ENCODE measurements around the gene DMRTC2. TPM values are rescaled to one million over a fixed set of nuclear protein-coding genes. Genes with fewer than 3 reads are reported as not detected.

DMRTC2 gene
- total RNA-seq, 1 experiment from 2014 or later, result not detected

DNA sequence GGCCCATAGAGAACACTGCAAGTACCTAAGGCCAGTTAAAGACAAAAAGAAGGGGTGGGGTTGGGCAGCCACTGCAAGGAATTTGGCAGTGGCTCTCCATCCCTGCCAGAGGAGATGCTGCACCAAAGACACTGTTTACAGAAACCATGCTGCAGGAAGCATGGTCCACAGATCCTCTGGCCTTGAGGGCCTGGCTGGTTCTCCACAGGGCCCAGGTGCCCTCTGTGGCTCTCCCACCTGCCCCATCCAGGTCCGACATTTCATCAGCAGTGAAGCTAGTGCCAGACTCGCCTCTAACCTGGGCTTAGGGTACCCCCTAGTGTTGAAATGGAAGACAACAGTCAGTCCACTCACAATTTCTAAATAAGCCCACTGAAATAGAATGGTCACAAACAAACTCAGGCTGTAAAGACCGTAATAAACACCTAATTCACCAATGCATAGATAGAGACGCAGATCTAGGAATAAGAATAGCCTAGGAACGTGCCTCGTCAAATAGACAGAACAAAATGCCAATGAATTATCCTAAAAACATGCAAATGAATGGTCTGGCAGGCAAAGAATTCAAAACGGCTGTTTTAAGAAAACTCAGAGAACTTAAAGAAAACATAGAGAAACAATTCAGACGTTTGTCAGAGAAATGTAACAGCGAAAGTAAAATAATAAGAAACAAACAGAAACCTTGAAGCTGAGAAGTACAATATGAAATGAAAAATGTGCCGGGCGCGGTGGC is 23.7 kb upstream of the DMRTC2 start:
- peak; percentile 34 to 72 for DNase-seq
- Histone ChIP-seq H3K36me3 (no peaks in the 10 kb centered on the region), H3K27ac (no peak overlapping the region)

DNA sequence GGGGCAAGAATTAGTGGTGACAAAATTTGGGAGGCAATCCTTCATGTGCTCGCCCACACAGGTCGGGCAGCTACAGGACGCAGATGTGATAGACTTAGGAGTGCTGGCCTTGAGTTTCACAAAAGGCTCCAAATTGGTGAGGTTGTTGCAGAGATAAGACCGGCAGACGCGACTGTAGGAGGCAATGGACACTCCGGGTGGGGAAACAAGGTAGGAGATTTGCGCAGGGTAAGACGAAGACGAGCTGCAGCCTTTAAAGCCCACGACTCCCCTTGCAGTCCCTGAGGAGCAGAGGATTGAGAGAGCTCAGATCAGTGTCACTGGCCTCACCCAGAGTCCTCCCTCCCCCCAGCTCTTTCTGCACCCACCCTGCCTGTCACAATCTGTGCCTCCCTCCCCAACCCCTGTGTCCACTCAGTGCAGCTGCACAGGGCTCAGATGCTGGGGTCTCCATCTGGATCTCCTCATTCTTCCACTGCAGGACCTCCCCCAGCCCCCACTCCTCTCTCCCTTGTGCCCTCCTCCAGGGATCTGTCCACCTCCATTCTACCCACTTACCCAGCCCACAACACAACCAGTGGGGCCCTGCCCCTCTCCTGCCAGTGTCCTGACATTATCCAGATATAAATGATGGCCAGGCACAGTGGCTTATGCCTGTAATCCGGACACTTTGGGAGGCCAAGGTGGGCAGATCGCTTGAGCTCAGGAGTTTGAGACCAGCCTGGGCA is 6.7 kb upstream of the DMRTC2 start:
- H3K36me3 ChIP-seq, result no peaks in the 10 kb centered on the region
- H3K27me3 ChIP-seq, result peaks cover 17% of the 10 kb centered on the region
- DNase-seq, result no peak
- H3K4me1 ChIP-seq, result no peaks in the 10 kb centered on the region
- H3K27ac ChIP-seq, result no peak overlapping the region
- H3K4me3 ChIP-seq, result no peak overlapping the region
- H3K9me3 ChIP-seq (replicated peaks), result no peaks in the 10 kb centered on the region

More for the DNA sequence above, 23.7 kb upstream of the DMRTC2 start:
- H3K9me3 ChIP-seq (replicated peaks), result no peaks in the 10 kb centered on the region
- no peak overlapping the region for H3K4me3 ChIP-seq
- H3K4me1 ChIP-seq, result no peaks in the 10 kb centered on the region
- peaks cover 26% of the 10 kb centered on the region for H3K27me3 ChIP-seq

DNA sequence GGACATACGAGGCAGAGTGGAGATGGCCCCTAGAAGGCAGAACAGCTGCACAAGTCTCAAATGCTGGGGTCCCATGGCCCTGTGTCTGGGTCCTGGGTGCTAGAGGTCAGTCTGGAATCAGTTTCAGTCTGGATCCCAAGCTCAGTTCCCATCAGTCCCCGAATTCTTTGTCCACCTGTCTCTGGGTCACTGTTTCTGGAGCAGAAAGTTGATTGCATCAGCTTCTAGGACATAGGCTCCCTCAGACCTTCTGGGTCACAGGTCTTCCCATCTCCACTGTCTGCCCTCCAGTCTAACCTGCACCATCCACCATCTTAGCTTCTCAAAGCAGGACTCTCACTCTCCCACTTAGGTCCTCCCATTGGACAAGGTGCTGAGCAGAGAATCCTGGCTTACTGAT is 5.6 kb upstream of the DMRTC2 start:
- Histone ChIP-seq H3K27ac (no peak overlapping the region), H3K9me3 (replicated peaks) (no peaks in the 10 kb centered on the region), H3K4me3 (no peak overlapping the region), H3K4me1 (no peaks in the 10 kb centered on the region), H3K36me3 (no peaks in the 10 kb centered on the region), H3K27me3 (peaks cover 16% of the 10 kb centered on the region)
- no peak for DNase-seq

DNA sequence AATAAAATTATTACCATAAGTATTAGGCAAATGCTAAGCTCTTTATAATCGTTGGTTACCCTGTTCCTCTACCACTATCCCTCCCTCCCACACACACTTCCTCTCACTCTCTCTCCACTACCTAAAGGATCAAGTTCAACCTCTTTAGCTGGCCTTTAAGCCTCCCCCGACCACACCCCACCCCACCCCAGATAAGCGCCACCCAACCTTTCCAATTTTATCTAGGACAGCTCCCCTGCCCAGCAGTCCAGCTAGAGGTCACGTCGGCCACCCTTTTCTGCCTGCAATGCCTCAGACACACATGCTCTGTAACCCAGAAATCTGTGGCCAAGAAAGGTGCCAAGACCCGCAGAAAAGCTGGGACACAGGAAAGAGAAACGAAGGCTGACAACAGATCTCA is 1.5 kb upstream of the DMRTC2 start:
- Histone ChIP-seq H3K27ac (no peak overlapping the region), H3K4me1 (no peaks in the 10 kb centered on the region), H3K27me3 (peaks cover 10% of the 10 kb centered on the region), H3K4me3 (no peak overlapping the region), H3K9me3 (replicated peaks) (no peaks in the 10 kb centered on the region), H3K36me3 (no peaks in the 10 kb centered on the region)
- DNase-seq, result no peak

DNA sequence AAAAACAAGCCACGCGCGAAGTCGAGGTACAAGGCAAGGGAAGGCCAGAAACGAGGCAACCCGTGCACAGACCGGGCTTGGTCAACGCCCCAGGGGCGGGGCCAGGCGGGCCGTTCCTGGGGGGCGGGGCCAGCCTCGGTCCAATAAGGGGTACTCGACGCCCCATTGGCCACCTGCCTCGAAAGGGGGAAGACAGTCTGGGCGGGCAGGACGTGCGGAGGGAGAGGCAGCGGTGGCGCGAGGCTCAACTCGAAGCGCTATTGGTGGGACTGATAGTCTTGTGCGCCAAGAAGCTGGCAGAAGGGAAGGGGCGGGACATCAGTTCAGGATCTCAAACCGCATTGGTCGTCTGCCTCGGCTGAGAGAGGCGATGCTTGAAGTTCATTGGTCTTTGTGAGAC is 241 bp upstream of the DMRTC2 start, which contains the start of gene LYPD4:
Gene LYPD4 (minus strand): TSS at position 83 of the 400 bp plus-strand sequence. CDS start 5,398 bp downstream, outside the sequence.
- H3K9me3 ChIP-seq (replicated peaks), result no peaks in the 10 kb centered on the region
- no peaks in the 10 kb centered on the region for H3K36me3 ChIP-seq
- H3K27ac ChIP-seq, result no peak within 1 kb of the TSS
- peaks cover 12% of the 10 kb centered on the region; the same call in 1 of the 2 replicates for H3K27me3 ChIP-seq
- H3K4me1 ChIP-seq, result peaks cover 7% of the 10 kb centered on the region
- H3K4me3 ChIP-seq, result no peak within 1 kb of the TSS
- no peak for DNase-seq

DNA sequence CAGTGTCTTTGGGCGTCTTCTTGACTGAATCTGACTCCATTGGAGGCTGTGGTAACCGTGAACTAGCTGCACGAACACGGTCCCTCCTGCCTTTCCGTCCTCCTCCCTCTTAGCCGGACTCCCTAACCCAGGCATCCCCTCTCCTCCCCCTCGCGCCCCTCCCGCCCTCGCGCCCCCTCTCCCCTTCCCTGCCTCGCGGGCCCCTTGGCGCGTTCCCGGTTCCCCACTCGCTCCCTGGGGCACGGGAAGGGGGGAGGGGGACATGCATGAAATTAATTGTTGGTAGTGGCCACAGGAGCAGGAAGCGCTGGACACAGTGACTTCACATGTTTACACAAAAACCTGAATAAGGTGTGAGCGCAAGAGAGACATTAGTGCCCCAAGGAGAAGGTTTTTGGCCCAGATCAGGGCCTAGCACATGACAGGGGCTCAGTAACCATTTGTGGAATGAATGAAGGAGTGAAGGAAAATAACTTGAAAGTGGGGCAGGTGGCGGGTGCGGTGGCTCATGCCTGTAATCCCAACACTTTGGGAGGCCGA is 279 bp downstream of the DMRTC2 start:
- H3K27me3 ChIP-seq, result peaks cover 12% of the 10 kb centered on the region; the same call in 1 of the 2 replicates
- no peak for DNase-seq
- no peaks in the 10 kb centered on the region for H3K9me3 ChIP-seq (replicated peaks)
- no peak overlapping the region for H3K27ac ChIP-seq
- peaks cover 7% of the 10 kb centered on the region for H3K4me1 ChIP-seq
- no peak overlapping the region for H3K4me3 ChIP-seq
- no peaks in the 10 kb centered on the region for H3K36me3 ChIP-seq

DNA sequence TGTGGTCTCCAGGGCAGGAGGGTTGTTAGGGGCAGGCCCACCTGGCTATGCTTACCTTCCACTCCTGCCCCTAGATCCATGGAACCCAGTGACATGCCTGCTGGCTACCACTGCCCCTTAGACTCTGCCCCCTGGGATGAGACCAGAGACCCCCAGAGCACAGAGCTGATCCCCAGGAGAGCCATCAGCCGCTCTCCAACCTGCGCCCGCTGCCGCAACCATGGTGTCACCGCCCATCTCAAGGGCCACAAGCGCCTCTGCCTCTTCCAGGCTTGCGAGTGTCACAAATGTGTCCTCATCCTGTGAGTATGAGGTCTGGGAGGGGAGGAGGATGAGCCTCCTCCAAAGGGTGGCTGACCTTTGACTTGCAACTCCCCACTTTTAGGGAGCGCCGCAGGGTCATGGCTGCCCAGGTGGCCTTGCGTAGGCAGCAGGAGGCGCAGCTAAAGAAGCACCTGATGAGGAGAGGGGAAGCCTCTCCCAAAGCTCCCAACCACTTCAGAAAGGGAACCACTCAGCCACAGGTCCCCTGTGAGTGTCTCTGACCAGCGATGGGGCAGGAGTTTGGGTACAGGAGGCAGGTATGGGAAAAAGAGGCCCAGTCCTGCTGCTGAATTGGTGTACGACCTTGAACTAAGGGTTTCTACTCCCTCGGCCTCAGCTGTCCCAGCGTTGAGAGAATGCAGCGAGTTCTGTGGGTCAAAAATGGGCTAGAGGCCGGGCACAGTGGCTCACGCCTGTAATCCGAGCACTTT is 2.7 kb downstream of the DMRTC2 start:
- Histone ChIP-seq H3K4me1 (peaks cover 7% of the 10 kb centered on the region), H3K27me3 (peaks cover 31% of the 10 kb centered on the region), H3K36me3 (no peaks in the 10 kb centered on the region), H3K9me3 (replicated peaks) (no peaks in the 10 kb centered on the region), H3K27ac (no peak overlapping the region), H3K4me3 (no peak overlapping the region)
- no peak for DNase-seq

DNA sequence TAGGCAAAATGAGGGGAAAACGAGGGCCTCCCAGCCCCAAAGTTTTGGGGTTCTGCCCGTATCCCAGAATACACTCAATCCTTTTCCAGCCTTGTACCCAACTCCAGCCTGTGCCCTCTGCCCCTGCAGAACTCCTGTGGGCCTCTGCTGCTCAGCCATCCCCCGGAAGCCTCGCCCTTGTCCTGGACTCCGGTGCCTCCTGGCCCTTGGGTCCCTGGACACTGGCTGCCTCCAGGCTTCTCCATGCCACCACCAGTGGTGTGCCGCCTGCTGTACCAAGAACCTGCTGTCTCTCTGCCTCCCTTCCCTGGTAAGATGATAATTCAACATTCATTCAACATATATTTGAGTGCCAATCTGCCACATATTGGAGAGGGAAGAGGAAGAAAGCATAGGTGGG is 3.8 kb downstream of the DMRTC2 start:
- Histone ChIP-seq H3K4me3 (no peak overlapping the region), H3K27me3 (peaks cover 41% of the 10 kb centered on the region), H3K9me3 (replicated peaks) (no peaks in the 10 kb centered on the region), H3K4me1 (peaks cover 7% of the 10 kb centered on the region), H3K27ac (no peak overlapping the region), H3K36me3 (no peaks in the 10 kb centered on the region)
- DNase-seq, result no peak

DNA sequence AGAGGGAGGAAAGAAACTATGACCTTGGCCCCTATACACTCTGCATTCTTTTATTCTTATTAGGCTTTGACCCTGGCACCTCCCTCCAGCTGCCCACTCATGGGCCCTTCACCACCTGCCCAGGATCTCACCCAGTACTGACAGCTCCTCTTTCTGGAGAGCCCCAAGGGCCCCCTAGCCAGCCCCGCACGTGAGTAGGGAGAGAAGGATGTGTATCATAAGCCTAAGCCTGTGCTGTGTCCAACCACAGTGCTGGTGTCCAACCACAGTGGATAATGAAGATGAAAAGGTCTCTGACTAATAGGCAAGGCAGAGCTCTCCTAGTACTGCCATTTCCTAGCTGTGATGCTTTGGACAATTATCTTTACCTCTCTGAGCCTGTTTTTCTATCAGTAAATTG is 4.2 kb downstream of the DMRTC2 start:
- Histone ChIP-seq H3K9me3 (replicated peaks) (no peaks in the 10 kb centered on the region), H3K36me3 (no peaks in the 10 kb centered on the region), H3K4me1 (peaks cover 7% of the 10 kb centered on the region), H3K4me3 (no peak overlapping the region), H3K27me3 (peaks cover 45% of the 10 kb centered on the region), H3K27ac (no peak overlapping the region)
- DNase-seq, result peak; percentile 49 to 51

DNA sequence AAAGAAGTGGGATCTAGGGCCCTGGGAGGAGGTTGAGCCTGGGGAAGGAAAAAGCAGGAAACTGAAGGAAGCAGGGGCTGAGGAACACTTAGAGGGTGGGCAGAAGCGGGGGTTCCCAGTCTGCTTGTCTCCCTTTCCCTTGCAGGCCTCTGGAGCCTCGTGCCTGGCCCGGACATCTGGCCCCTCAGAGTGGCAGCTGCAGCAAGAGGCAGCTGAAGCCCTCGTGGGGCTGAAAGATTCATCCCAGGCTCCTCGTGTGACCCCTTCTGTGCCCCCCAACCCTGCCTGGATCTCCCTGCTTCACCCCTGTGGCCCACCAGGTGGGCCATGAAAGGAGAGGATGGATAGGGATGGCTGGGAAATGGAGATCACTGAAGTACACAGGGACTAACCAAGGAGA is 5.5 kb downstream of the DMRTC2 start:
- peaks cover 56% of the 10 kb centered on the region for H3K27me3 ChIP-seq
- H3K27ac ChIP-seq, result no peak overlapping the region
- H3K4me3 ChIP-seq, result no peak overlapping the region
- H3K4me1 ChIP-seq, result peaks cover 7% of the 10 kb centered on the region
- DNase-seq, result no peak
- H3K9me3 ChIP-seq (replicated peaks), result no peaks in the 10 kb centered on the region
- no peaks in the 10 kb centered on the region for H3K36me3 ChIP-seq

DNA sequence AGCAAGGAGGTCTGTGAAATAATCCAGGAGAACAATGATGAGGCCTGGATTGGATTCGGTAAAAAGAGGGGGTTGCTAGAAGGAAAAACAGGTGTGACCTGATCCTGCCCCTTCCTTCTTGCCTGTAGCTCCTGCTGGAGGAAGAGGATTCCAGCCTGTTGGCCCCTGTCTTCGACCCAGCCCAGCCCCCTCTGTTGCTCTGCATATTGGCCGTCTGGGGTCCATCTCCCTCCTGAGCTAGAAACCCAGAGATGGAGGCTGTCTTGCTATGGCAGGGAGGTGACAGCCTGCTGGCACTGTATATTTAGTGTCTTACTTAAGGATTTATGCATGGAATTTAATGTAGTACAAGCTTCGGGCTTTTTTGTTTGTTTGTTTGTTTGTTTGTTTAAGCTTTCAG is 6.6 kb downstream of the DMRTC2 start:
- peaks cover 7% of the 10 kb centered on the region for H3K4me1 ChIP-seq
- no peaks in the 10 kb centered on the region for H3K36me3 ChIP-seq
- no peaks in the 10 kb centered on the region for H3K9me3 ChIP-seq (replicated peaks)
- H3K27ac ChIP-seq, result no peak overlapping the region
- H3K4me3 ChIP-seq, result no peak overlapping the region
- peaks cover 56% of the 10 kb centered on the region for H3K27me3 ChIP-seq
- DNase-seq, result no peak

DNA sequence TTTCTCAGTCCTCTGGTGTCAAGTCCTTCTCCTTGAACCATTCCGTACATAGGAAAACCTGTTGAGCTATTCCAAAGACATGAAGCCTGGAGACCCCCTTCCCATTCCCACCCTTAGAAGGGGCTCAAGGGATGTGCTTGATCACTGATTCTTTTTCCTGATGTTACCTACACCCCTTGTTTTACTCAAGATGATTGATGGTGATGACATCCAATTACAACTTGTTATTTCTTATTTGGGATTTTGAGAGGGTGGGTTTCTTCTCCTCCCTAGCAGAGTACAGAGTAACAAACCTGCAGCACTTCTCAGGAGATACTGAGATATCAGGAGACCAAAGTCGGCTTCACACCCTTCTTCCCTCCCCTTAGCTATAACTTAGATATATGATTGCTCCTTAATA is 8.5 kb downstream of the DMRTC2 start:
- H3K4me3 ChIP-seq, result no peak overlapping the region
- H3K27me3 ChIP-seq, result peaks cover 51% of the 10 kb centered on the region
- no peaks in the 10 kb centered on the region for H3K36me3 ChIP-seq
- H3K4me1 ChIP-seq, result peaks cover 7% of the 10 kb centered on the region
- no peak overlapping the region for H3K27ac ChIP-seq
- no peak for DNase-seq
- H3K9me3 ChIP-seq (replicated peaks), result no peaks in the 10 kb centered on the region

DNA sequence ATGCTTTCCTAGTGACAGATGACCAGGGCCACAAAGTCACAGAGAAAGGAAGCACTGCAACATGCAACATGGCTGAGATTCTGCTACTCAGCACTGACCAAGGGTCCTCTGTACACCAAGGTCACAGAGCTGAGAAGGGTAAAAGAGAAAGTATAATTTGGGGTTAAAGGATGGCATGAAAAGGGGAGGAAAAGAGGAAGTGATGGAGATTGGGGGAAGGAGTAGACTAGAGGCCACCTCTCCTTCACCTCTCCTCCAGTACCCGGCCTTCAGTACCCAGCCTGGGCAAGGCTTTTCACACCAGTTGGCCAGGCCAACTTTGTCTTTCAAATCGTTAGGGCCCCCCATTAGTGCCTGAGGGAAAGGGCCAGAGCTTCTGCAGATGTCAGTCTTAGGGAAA is 8.9 kb downstream of the DMRTC2 start:
- Histone ChIP-seq H3K36me3 (no peaks in the 10 kb centered on the region), H3K9me3 (replicated peaks) (no peaks in the 10 kb centered on the region), H3K4me3 (no peak overlapping the region), H3K27me3 (peaks cover 47% of the 10 kb centered on the region), H3K27ac (no peak overlapping the region), H3K4me1 (peaks cover 6% of the 10 kb centered on the region)
- DNase-seq, result no peak

DNA sequence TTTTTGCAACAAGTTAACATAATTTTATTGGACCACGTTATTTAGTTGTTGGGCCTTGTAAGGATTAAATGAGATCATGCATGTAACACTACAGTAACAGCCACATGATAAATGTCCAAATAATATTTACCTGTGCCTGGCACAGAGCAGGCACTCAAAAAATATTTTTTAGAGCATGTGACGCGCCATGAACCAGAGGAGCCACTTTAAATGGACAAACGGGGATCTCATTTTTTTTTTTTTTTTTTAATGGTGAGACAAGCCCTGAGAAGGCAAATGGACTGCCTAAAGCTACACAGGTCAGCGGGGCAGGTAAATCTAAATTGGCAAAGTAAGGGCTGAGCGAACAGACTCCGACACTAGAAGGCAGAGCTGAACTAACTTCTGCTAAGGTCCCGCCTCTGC is 14.4 kb downstream of the DMRTC2 start:
- no peak for DNase-seq
- Histone ChIP-seq H3K27me3 (peaks cover 11% of the 10 kb centered on the region; the same call in 1 of the 2 replicates), H3K27ac (no peak overlapping the region), H3K36me3 (peaks cover 37% of the 10 kb centered on the region), H3K4me1 (peaks cover 16% of the 10 kb centered on the region), H3K9me3 (replicated peaks) (no peaks in the 10 kb centered on the region), H3K4me3 (peak overlapping the region; percentile 70)

Measured in SJCRH30 (cell line).